SH-SY5Y (cell line): ENCODE results near the gene HECTD1.

Experiments used
- GATA2 ChIP-seq: IDR thresholded peaks from 2 replicates; pipeline ENCODE4 v1.6.1; 2011; ENCODE audit warnings: mild to moderate bottlenecking, low read depth, low read length
- GATA3 ChIP-seq: IDR thresholded peaks from 2 replicates; pipeline ENCODE4 v1.6.1; 2011; ENCODE audit warnings: low read depth, mild to moderate bottlenecking, low read length, moderate library complexity

- TF ChIP-seq GATA2 (no peak), GATA3 (no peak)
Observed at GRCh38 chr14:31084385-31084784, 123.2 kb downstream of the HECTD1 start.
